HG02678 (cell line): ENCODE measurements around the gene UAP1.
"Not testable (repeated sequence)": the region's sequence is repeated elsewhere in the genome, so short reads cannot be mapped to it uniquely, and the experiment has no call there.

Source experiments
- ATAC-seq: cut with Tn5 transposase; IDR thresholded peaks from one replicate; pipeline ENCODE4 v1.9.1; 2021; ENCODE audit warnings: mild to moderate bottlenecking, moderate library complexity; ENCODE audit not compliant: unreplicated experiment

UAP1 gene

DNA sequence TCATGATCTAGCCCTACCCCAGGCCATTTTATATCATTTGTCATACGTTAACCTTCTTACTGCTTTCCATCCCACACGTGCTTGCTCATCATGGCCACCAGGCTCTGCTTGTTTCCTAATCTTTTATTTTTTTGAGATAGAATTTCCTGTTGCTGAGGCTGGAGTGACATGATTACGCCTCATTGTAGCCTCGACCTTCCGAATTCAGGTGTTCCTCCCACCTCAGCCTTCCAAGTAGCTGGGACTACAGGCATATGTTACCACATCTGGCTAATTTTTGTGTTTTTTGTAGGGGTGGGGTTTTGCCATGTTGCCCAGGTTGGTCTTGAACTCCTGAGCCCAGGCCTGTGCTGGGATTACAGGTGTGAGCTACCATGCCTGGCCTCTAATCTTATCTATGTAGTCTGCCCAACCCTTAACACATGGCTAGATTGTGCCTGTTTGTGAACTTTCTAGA is 3.3 kb downstream of the UAP1 start:
- no peak for ATAC-seq

- no peak for ATAC-seq
Observed at GRCh38 chr1:162565460-162565859, 3.9 kb downstream of the UAP1 start.

DNA sequence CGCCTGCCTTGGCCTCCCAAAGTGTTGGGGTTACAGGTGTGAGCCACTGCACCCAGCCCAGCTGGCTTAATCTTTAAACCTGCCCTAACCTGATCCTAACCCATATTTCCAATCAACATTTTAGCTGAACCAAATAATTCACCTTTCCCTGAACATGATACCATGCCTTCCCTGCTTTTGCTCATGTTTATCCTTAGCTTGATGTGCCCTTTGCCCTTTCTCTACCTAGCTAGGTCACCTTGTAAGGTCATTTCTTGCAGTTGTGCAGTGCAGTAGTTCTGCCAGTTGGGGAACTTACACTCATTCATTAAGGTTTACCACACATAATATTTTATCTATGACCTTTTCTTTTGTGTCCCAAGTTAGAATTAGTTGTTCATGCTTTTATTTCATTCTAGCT is 5.3 kb downstream of the UAP1 start:
- ATAC-seq = no peak

GRCh38 chr1:162568802-162569201 is 7.3 kb downstream of the UAP1 start:
- no peak for ATAC-seq

- ATAC-seq = no peak
Observed at GRCh38 chr1:162570718-162571117, 9.2 kb downstream of the UAP1 start.

DNA sequence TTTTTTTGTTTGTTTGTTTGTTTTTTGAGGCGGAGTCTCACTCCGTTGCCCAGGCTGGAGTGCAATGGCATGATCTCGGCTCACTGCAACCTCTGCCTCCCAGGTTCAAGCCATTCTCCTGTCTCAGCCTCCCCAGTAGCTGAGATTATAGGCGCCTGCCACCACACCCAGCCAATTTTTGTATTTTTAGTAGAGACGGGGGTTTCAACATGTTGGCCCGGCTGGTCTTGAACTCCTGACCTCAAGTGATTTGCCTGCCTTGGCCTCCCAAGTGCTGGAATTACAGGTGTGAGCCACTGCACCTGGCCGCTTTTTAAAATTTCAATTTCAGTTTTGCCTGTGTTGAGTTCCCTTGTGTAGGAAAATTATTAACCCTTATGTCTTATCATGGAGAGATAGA is 9.6 kb downstream of the UAP1 start:
- not testable (repeated sequence) for ATAC-seq

GRCh38 chr1:162571696-162572095 is 10.2 kb downstream of the UAP1 start:
- no peak for ATAC-seq

DNA sequence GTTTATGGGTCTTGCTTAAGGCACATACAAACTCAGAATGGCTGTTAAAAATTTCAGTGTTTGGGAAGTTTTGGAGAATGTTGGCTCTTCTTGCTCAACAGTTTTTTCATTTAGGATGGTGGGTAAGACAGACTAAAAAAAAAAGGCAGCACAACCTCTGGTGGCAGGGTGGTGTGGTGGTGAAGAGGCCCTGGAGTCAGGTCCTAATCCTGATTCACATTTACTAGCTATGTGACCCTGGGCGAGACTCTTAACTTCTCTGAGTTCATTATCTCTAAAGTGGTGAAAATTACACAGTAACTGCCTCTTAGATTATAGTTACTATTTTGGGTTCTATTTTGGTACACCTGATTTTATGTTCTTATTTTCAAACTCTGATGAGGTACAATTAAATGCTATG is 11.6 kb downstream of the UAP1 start:
- ATAC-seq = no peak

DNA sequence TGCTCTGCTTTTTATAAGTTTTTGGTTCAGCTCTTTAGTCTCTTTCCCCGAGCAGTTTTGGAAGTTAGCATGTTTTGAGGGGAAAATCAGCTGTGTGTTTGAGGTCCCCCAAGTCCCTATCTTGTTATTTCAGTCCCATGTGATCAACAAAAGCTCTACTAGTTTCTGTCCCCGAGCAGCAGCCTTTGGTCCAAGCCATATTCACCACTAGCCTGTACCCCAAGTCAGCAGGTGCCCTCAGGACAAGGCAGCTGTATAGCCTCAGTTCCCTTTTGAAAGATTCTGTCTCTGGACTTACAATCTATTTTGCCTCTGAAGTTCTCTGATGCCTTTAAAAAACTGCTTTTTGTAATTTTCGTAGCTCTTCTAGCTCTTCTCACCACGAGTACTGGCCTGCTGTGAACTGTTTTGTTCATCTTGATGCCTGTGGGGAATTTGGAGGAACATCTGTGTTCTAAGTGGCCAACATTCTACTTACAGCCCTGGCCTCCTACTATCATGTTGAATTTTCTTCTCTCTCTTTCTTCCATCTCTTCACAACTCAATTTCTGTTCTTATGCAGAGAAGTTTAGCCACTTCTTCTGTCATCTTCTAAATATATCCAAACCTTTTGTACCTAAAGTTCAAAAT is 16.7 kb downstream of the UAP1 start:
- no peak for ATAC-seq

- ATAC-seq = no peak
Observed at GRCh38 chr1:162578936-162579335, 17.4 kb downstream of the UAP1 start.

- ATAC-seq = no peak
Observed at GRCh38 chr1:162580308-162580707, 18.8 kb downstream of the UAP1 start.

- not testable (repeated sequence) for ATAC-seq
Observed at GRCh38 chr1:162582901-162583300, 21.4 kb downstream of the UAP1 start.

DNA sequence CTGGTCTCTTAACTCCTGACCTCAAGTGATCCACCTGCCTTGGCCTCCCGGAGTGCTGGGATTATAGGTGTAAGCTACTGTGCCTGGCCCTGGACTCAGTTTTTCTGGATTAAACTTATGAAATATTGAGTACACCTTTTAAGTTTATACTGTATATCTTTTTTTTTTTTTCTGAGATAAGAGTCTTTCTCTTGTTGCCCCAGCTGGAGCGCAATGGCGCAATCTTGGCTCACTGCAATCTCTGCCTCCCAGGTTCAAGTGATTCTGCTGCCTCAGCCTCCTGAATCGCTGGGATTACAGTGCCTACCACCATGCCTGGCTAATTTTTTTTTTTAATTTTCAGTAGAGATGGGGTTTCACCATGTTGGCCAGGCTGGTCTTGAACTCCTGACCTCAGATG is 23.6 kb downstream of the UAP1 start:
- ATAC-seq = not testable (repeated sequence)

GRCh38 chr1:162587347-162587746 is 25.8 kb downstream of the UAP1 start:
- no peak for ATAC-seq

DNA sequence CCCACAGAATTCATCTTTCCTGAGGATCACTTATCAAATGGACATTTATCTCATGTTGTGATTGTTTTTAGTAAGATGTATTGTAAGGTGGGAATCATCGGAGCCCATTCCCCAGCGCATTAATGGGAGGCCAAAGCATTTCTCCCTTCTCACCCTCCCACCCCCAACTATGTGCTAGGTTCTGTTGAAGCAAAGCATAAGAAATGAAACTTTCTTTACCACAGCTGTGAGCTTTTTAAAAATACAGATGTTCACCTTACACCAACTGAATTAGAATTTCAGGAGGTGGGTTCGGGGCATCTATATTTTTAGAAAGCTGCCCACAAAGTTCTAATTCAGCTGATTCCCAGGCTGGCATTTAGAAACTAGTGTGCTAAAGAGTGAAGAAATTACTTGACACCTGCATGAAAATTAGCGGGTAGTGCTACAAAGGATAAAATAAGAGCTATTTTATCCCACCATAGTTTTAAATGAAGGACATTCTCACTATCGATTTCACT is 26.3 kb downstream of the UAP1 start:
- no peak for ATAC-seq

GRCh38 chr1:162590101-162590500 is 28.6 kb downstream of the UAP1 start:
- ATAC-seq = no peak

DNA sequence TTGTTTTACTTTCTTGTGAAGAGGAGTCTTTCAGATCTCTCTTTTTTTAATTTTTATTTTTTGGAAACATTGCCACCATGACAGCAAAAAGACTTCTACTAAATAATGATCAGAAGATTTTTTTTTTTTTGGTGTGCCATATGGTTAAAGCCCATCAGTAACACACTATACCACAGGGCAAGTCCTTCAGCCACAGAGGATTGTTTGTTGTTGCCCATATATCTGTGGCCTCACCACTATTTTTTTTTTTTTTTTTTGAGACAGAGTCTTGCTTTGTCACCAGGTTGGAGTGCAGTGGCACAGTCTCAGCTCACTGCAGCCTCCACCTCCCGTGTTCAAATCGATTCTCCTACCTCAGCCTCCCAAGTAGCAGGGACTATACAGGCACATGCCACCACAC is 29.2 kb downstream of the UAP1 start:
- ATAC-seq = no peak

- ATAC-seq = no peak
Observed at GRCh38 chr1:162596514-162597170, 35.1 kb downstream of the UAP1 start.

DNA sequence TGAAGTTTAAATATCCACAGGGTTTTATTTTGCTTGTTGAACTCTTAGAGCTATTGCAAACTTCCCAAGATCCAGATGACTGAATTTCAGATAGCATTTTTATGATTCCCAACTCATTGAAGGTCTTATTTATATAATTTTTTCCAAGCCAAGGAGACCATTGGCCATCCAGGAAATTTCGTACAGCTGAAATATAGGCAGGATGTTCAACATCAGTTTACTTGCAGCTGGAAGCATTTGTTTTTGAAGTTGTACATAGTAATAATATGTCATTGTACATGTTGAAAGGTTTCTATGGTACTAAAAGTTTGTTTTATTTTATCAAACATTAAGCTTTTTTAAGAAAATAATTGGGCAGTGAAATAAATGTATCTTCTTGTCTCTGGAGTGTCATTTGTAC is 37.9 kb downstream of the UAP1 start:
- no peak for ATAC-seq

DNA sequence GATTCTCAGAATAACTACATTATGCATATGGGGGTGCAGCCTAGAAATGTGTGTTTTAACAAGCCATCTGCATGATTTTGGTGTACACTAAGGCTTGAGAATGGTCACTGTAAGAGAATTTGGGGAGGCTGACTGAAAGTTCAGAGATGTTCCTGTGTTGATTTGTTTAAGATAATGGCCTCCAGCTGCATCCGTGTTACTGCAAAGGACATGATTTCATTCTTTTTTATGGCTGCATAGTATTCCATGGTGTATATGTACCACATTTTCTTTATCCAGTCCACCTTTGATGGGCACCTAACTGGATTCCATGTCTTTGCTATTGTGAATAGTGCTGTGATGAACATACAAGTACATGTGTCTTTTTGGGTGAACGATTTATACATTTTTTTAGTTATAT is 41.6 kb downstream of the UAP1 start:
- not testable (repeated sequence) for ATAC-seq

GRCh38 chr1:162605225-162605927 is 43.9 kb downstream of the UAP1 start:
- ATAC-seq = no peak

GRCh38 chr1:162609306-162609705 is 47.8 kb downstream of the UAP1 start:
- ATAC-seq = no peak
